Measurements from ENCODE around the gene CAPS2. TPM values are rescaled to one million over a fixed set of nuclear protein-coding genes. Genes with fewer than 3 reads are reported as not detected.

The CAPS2 gene
- total RNA-seq, 1 experiment from 2014 or later: 18.3 TPM

GRCh38 chr12:75271576-75271975 lies 58.5 kb downstream of the CAPS2 start:
- no peaks in the 10 kb centered on the region for H4K20me1 ChIP-seq (ENCODE audit: insufficient read depth)
- 0 out of 2 replicates have a peak overlapping the region, but pooled peaks have one; percentile 13 for H3K4me2 ChIP-seq (ENCODE audit: low read length)
- no peaks in the 10 kb centered on the region for H3K9me2 ChIP-seq (ENCODE audit: insufficient read depth)
- DNase-seq (ENCODE audit: low read depth, low spot score) (no peak), ATAC-seq (no peak)
- ChIA-PET RAD21 (ENCODE audit: low non-redundant PET in 1 of 2, low total read pairs in 2 of 2, uncharacterized antibody in 2 of 2, unreplicated experiment in 2 of 2) (no interaction called here), CTCF (no interaction called here), POLR2A (no interaction called here)
- intact Hi-C loops (cut with micrococcal nuclease): no loop called here
- TF ChIP-seq CBX3 (IDR thresholded peaks at IDR 0.05; ENCODE audit: low read depth): no peak
- TF ChIP-seq EGR1 (IDR thresholded peaks at IDR 0.05; ENCODE audit: low read depth): no peak
- no peak for TF ChIP-seq YY1 (IDR thresholded peaks at IDR 0.05; ENCODE audit: extremely low read depth, insufficient replicate concordance, low read depth, low read length)
- no peak for TF ChIP-seq REST (IDR thresholded peaks at IDR 0.05; ENCODE audit: low read depth)
- no peak for TF ChIP-seq EZH2phosphoT487 (IDR thresholded peaks at IDR 0.05; ENCODE audit: borderline replicate concordance)
- TF ChIP-seq JUND (IDR thresholded peaks at IDR 0.05): no peak
- no peak for TF ChIP-seq ZFX (IDR thresholded peaks at IDR 0.05)
- TF ChIP-seq CEBPB (IDR thresholded peaks at IDR 0.05; ENCODE audit: low read depth): no peak
- TF ChIP-seq POLR2A (IDR thresholded peaks at IDR 0.05; ENCODE audit: borderline replicate concordance, extremely low read depth, insufficient read depth, insufficient read length): no peak
- TF ChIP-seq POLR2AphosphoS5 (IDR thresholded peaks at IDR 0.05; ENCODE audit: low read depth, low read length): no peak
- TF ChIP-seq MAX (IDR thresholded peaks at IDR 0.05): no peak
- no peak for TF ChIP-seq RAD21 (IDR thresholded peaks at IDR 0.05; ENCODE audit: low read depth)
- no peak for TF ChIP-seq ZBTB33 (IDR thresholded peaks at IDR 0.05; ENCODE audit: extremely low read depth, insufficient replicate concordance, low read length)
- TF ChIP-seq EZH2 (IDR thresholded peaks at IDR 0.05): no peak
- TF ChIP-seq SRF (IDR thresholded peaks at IDR 0.05; ENCODE audit: low read depth): no peak
- no peak for TF ChIP-seq ZNF274 (IDR thresholded peaks at IDR 0.05; ENCODE audit: low read depth, low read length)
- H3K27ac ChIP-seq (ENCODE audit: low read depth, low read length): no peak overlapping the region
- no TSS peak for BruUV-seq (replicated peaks)
- H3K9me3 ChIP-seq (ENCODE audit: control insufficient read depth in 1 of 2, insufficient read depth in 1 of 2, low read depth in 1 of 2, low read length in 2 of 2): no peaks in the 10 kb centered on the region
- H3K36me3 ChIP-seq (ENCODE audit: control insufficient read depth in 1 of 2, insufficient read depth in 2 of 2, low read length in 2 of 2): no peaks in the 10 kb centered on the region
- H3K79me2 ChIP-seq (ENCODE audit: insufficient read depth, low read length): no peaks in the 10 kb centered on the region
- no peak overlapping the region for H3K4me3 ChIP-seq (replicated peaks in 1 of 2; ENCODE audit: low read depth in 1 of 2, low read length in 2 of 2)
- H3K4me1 ChIP-seq (ENCODE audit: control insufficient read depth in 1 of 2, insufficient read depth in 2 of 2, low read length in 2 of 2): peaks cover 0 to 7% of the 10 kb centered on the region in 2 experiments; a peak in 2 of 4 replicates
- H3K27me3 ChIP-seq (ENCODE audit: insufficient read depth, low read length): no peaks in the 10 kb centered on the region
- H2AFZ ChIP-seq (ENCODE audit: low read depth, low read length, poor library complexity, severe bottlenecking): no peak overlapping the region
- H3K9ac ChIP-seq (ENCODE audit: low read length): no peak overlapping the region
